Neural progenitor cell (in vitro differentiated cells): Measurements from ENCODE around the gene MPV17L2. TPM values are rescaled to one million over a fixed set of nuclear protein-coding genes. Genes with fewer than 3 reads are reported as not detected.
A peak's percentile ranks its signal among the peaks of the same experiment; 100 is the strongest.

Experiments used
- DNase-seq: peaks from one replicate; pipeline ENCODE4 v3.0.0-alpha.2; 2016; ENCODE audit warnings: low spot score
- H2AFZ ChIP-seq: fragments of 200-600 bp; sonication (generic); replicated peaks from 2 replicates; pipeline ENCODE4 v1.6.1; 2016; ENCODE audit warnings: antibody characterized with exemption
- H3F3A ChIP-seq: fragments of 200-600 bp; sonication (generic); 2 replicates; pipeline ENCODE4 v1.6.1; 2016; ENCODE audit warnings: antibody characterized with exemption, low read depth
- H3K27ac ChIP-seq: fragments of 200-600 bp; sonication (generic); 2 replicates; pipeline ENCODE4 v1.5.1; 2016; ENCODE audit warnings: mild to moderate bottlenecking
- H3K27me3 ChIP-seq: fragments of 200-600 bp; sonication (generic); 2 replicates; pipeline ENCODE4 v1.6.1; 2016; ENCODE audit warnings: mild to moderate bottlenecking, moderate library complexity
- H3K36me3 ChIP-seq: fragments of 200-600 bp; sonication (generic); 2 replicates; pipeline ENCODE4 v1.5.1; 2016
- H3K4me1 ChIP-seq: fragments of 200-600 bp; sonication (generic); 2 replicates; pipeline ENCODE4 v1.6.1; 2016; ENCODE audit warnings: mixed run types
- H3K4me2 ChIP-seq: fragments of 200-600 bp; sonication (generic); 2 replicates; pipeline ENCODE4 v1.6.1; 2016
- H3K4me3 ChIP-seq: fragments of 200-600 bp; sonication (generic); 2 replicates; pipeline ENCODE4 v1.5.1; 2016
- H3K79me2 ChIP-seq: fragments of 200-600 bp; sonication (generic); 2 replicates; pipeline ENCODE4 v1.6.1; 2016; ENCODE audit warnings: low read depth
- H3K9ac ChIP-seq: fragments of 200-600 bp; sonication (generic); 2 replicates; pipeline ENCODE4 v1.6.1; 2016
- H3K9me3 ChIP-seq: fragments of 200-600 bp; sonication (generic); 2 replicates; pipeline ENCODE4 v1.5.1; 2016; ENCODE audit warnings: low read depth
- H4K20me1 ChIP-seq: fragments of 200-600 bp; sonication (generic); 2 replicates; pipeline ENCODE4 v1.6.1; 2016; ENCODE audit warnings: low read depth
- H3K27ac Mint-ChIP-seq: 3 replicates; pipeline ENCODE4 v1.8.0; 2021; ENCODE audit warnings: mixed read lengths
- H3K27me3 Mint-ChIP-seq: 2 replicates; pipeline ENCODE4 v1.8.0; 2022; ENCODE audit warnings: low read depth, mild to moderate bottlenecking, inconsistent platforms, moderate library complexity, mixed read lengths; ENCODE audit not compliant: insufficient read depth
- H3K36me3 Mint-ChIP-seq: 3 replicates; pipeline ENCODE4 v1.8.0; 2021; ENCODE audit warnings: mixed read lengths
- H3K4me1 Mint-ChIP-seq: 3 replicates; pipeline ENCODE4 v1.8.0; 2021; ENCODE audit warnings: mixed read lengths
- H3K4me3 Mint-ChIP-seq: 3 replicates; pipeline ENCODE4 v1.8.0; 2021; ENCODE audit warnings: mild to moderate bottlenecking, moderate library complexity, mixed read lengths
- H3K9me3 Mint-ChIP-seq: 3 replicates; pipeline ENCODE4 v1.8.0; 2020; ENCODE audit warnings: mixed read lengths
- CTCF ChIP-seq: fragments of 200-600 bp; sonication (generic); IDR thresholded peaks from 2 replicates; pipeline ENCODE4 v1.5.1; 2017; ENCODE audit warnings: antibody characterized with exemption, mild to moderate bottlenecking
- EZH2 ChIP-seq: fragments of 200-600 bp; sonication (generic); IDR thresholded peaks from 2 replicates; pipeline ENCODE4 v1.6.1; 2017; ENCODE audit warnings: antibody characterized with exemption, mild to moderate bottlenecking, moderate library complexity
- EZH2phosphoT487 ChIP-seq: fragments of 200-600 bp; sonication (generic); IDR thresholded peaks from 2 replicates; pipeline ENCODE4 v1.6.1; 2017; ENCODE audit warnings: antibody characterized with exemption
- total RNA-seq: library from RNA; depleted of rRNA; stranded (reverse); fragments of >200 nt; gene quantifications from 2 replicates; pipeline ENCODE4 v1.2.3, GENCODE V29; 2015; ENCODE audit warnings: low replicate concordance

MPV17L2 gene
- total RNA-seq, 1 donor from 2014 or later = 28.1 TPM

GRCh38 chr19:18202397-18202777 lies 9.4 kb downstream of the MPV17L2 start:
- no peak overlapping the region for H3K27ac Mint-ChIP-seq
- no peak overlapping the region for H3K27ac ChIP-seq

GRCh38 chr19:18202778-18203407 lies 9.9 kb downstream of the MPV17L2 start:
- no peak overlapping the region for H3K27ac ChIP-seq
- Mint-ChIP-seq H3K4me1 (peaks cover 21% of the 10 kb centered on the region), H3K27ac (no peak overlapping the region), H3K9me3 (no peaks in the 10 kb centered on the region), H3K4me3 (peak overlapping the region; percentile 94), H3K27me3 (peaks cover 10% of the 10 kb centered on the region), H3K36me3 (peaks cover 8% of the 10 kb centered on the region)
- H3K27me3 ChIP-seq = peaks cover 18% of the 10 kb centered on the region
- TF ChIP-seq EZH2phosphoT487 (no peak), CTCF (peak; percentile 49)
- H3K79me2 ChIP-seq = no peaks in the 10 kb centered on the region
- no peak overlapping the region for H3K9ac ChIP-seq
- DNase-seq = peak; percentile 48
- H3K9me3 ChIP-seq = no peaks in the 10 kb centered on the region
- no peaks in the 10 kb centered on the region for H4K20me1 ChIP-seq
- H3K4me3 ChIP-seq = peak overlapping the region; percentile 66
- H3F3A ChIP-seq = peaks cover 30% of the 10 kb centered on the region
- peak overlapping the region; percentile 73 for H2AFZ ChIP-seq
- peaks cover 16% of the 10 kb centered on the region for H3K4me1 ChIP-seq
- H3K4me2 ChIP-seq = peak overlapping the region; percentile 93
- H3K36me3 ChIP-seq = no peaks in the 10 kb centered on the region

More at GRCh38 chr19:18202397-18202777, 9.4 kb downstream of the MPV17L2 start:
- Histone ChIP-seq H3K79me2 (no peaks in the 10 kb centered on the region), H3K9me3 (no peaks in the 10 kb centered on the region), H4K20me1 (no peaks in the 10 kb centered on the region), H3K36me3 (no peaks in the 10 kb centered on the region), H2AFZ (no peak overlapping the region), H3F3A (peaks cover 30% of the 10 kb centered on the region), H3K4me1 (peaks cover 16% of the 10 kb centered on the region), H3K4me3 (no peak overlapping the region), H3K9ac (no peak overlapping the region), H3K4me2 (no peak overlapping the region), H3K27me3 (peaks cover 18% of the 10 kb centered on the region)
- Mint-ChIP-seq H3K4me1 (peaks cover 21% of the 10 kb centered on the region), H3K27me3 (peaks cover 11% of the 10 kb centered on the region), H3K36me3 (peaks cover 8% of the 10 kb centered on the region), H3K4me3 (peak overlapping the region; percentile 65), H3K9me3 (no peaks in the 10 kb centered on the region)
- no peak for DNase-seq
- TF ChIP-seq CTCF (no peak), EZH2 (no peak), EZH2phosphoT487 (no peak)

GRCh38 chr19:18203408-18203862 lies 10.4 kb downstream of the MPV17L2 start:
- H3K4me3 ChIP-seq = peak overlapping the region; percentile 66
- H2AFZ ChIP-seq = peak overlapping the region; percentile 73
- Mint-ChIP-seq H3K27ac (no peak overlapping the region), H3K27me3 (peaks cover 6% of the 10 kb centered on the region), H3K4me1 (peaks cover 22% of the 10 kb centered on the region), H3K4me3 (peak overlapping the region; percentile 94), H3K9me3 (no peaks in the 10 kb centered on the region), H3K36me3 (peaks cover 3% of the 10 kb centered on the region)
- DNase-seq = no peak
- no peak overlapping the region for H3K9ac ChIP-seq
- no peaks in the 10 kb centered on the region for H4K20me1 ChIP-seq
- H3K27ac ChIP-seq = no peak overlapping the region
- H3F3A ChIP-seq = peaks cover 30% of the 10 kb centered on the region
- peaks cover 16% of the 10 kb centered on the region for H3K4me1 ChIP-seq
- peak overlapping the region; percentile 93 for H3K4me2 ChIP-seq
- no peaks in the 10 kb centered on the region for H3K9me3 ChIP-seq
- H3K27me3 ChIP-seq = peaks cover 18% of the 10 kb centered on the region
- H3K36me3 ChIP-seq = no peaks in the 10 kb centered on the region
- no peaks in the 10 kb centered on the region for H3K79me2 ChIP-seq
- TF ChIP-seq CTCF (no peak), EZH2 (no peak), EZH2phosphoT487 (no peak)
